ENCODE data around the gene STRIP1.

The STRIP1 gene

GRCh38 chr1:110091791-110092190 lies 57.4 kb downstream of the STRIP1 start:
- DNase-seq (ENCODE audit: low read depth) = no peak

- no peak for DNase-seq (ENCODE audit: low read depth)
Measured at GRCh38 chr1:110092991-110093390, 58.6 kb downstream of the STRIP1 start.

GRCh38 chr1:110094931-110095654 lies 60.7 kb downstream of the STRIP1 start:
- DNase-seq (ENCODE audit: low read depth) = no peak

- DNase-seq (ENCODE audit: low read depth) = no peak
Measured at GRCh38 chr1:110097507-110098221, 63.2 kb downstream of the STRIP1 start.

GRCh38 chr1:110098222-110099026 lies 64.0 kb downstream of the STRIP1 start:
- DNase-seq (ENCODE audit: low read depth) = no peak

GRCh38 chr1:110100335-110100734 lies 65.9 kb downstream of the STRIP1 start:
- DNase-seq (ENCODE audit: low read depth) = no peak

- no peak for DNase-seq (ENCODE audit: low read depth)
Measured at GRCh38 chr1:110102081-110102480, 67.7 kb downstream of the STRIP1 start.

All from stimulated activated CD4-positive, alpha-beta T cell treated with anti-CD3 and anti-CD28 coated beads, Interleukin-2, amount 100 ng/mL, for 4 hours (primary cell).